Measurements from ENCODE around the gene MRPL36.

DNA sequence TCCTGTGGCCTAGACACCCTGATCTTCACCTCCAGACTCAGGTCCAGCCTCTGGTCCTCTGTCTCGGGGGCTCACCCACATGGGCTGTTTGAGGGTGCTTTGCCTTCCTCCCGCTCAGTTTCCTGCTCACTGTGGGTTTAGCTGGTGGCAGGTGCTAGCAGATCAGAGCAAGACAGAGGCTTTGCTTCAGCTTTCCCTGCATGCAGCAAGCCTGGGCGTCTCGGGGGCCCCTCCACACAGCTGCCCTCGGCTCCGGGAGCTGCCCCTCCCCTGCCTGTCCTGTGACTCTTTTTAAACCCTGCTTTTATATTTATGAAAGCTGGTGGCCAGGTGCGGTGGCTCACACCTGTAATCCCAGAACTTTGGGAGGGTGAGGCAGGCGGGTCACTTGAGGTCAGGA is 14.6 kb downstream of the MRPL36 start:
- TF ChIP-seq, protein P1, sequence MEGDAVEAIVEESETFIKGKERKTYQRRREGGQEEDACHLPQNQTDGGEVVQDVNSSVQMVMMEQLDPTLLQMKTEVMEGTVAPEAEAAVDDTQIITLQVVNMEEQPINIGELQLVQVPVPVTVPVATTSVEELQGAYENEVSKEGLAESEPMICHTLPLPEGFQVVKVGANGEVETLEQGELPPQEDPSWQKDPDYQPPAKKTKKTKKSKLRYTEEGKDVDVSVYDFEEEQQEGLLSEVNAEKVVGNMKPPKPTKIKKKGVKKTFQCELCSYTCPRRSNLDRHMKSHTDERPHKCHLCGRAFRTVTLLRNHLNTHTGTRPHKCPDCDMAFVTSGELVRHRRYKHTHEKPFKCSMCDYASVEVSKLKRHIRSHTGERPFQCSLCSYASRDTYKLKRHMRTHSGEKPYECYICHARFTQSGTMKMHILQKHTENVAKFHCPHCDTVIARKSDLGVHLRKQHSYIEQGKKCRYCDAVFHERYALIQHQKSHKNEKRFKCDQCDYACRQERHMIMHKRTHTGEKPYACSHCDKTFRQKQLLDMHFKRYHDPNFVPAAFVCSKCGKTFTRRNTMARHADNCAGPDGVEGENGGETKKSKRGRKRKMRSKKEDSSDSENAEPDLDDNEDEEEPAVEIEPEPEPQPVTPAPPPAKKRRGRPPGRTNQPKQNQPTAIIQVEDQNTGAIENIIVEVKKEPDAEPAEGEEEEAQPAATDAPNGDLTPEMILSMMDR (conservative IDR thresholded peaks at IDR 0.05; ENCODE audit: low read depth, low read length), result no peak
- TF ChIP-seq EZH2 (IDR thresholded peaks at IDR 0.05; ENCODE audit: borderline replicate concordance, low read depth, low read length, poor library complexity, severe bottlenecking), result no peak

All from A673 (cell line).